PC-9 (cell line): ENCODE measurements around the gene PRR35.

Experiments
- EZH2 ChIP-seq: fragments of 200-600 bp; sonication (generic); IDR thresholded peaks from 2 replicates; pipeline ENCODE4 v1.8.0; 2017; ENCODE audit warnings: antibody characterized with exemption, low read depth
- TF ChIP-seq, protein P1 (sequence below): fragments of 200-600 bp; sonication (generic); conservative IDR thresholded peaks from 2 replicates; pipeline ENCODE4 v1.6.1; 2017; ENCODE audit warnings: mixed run types, antibody characterized with exemption, mild to moderate bottlenecking, moderate library complexity

DNA sequence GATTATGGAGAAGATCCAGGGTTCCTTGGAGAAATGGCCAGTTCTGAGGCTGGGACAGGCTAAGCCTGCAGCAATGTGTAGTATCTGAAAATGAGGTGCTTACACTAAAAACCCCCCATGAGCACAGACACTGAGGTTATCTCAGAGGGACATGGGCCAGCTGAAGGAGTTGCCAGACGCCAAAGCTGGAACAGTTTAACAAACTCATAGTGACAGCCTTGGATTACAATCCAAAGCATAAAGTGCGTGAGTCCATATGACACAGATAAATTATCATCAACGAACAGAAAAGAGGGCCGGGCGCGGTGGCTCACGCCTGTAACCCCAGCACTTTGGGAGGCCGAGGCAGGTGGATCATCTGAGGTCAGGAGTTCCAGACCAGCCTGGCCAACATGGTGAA lies 43.9 kb upstream of the PRR35 start:
- TF ChIP-seq, protein P1, sequence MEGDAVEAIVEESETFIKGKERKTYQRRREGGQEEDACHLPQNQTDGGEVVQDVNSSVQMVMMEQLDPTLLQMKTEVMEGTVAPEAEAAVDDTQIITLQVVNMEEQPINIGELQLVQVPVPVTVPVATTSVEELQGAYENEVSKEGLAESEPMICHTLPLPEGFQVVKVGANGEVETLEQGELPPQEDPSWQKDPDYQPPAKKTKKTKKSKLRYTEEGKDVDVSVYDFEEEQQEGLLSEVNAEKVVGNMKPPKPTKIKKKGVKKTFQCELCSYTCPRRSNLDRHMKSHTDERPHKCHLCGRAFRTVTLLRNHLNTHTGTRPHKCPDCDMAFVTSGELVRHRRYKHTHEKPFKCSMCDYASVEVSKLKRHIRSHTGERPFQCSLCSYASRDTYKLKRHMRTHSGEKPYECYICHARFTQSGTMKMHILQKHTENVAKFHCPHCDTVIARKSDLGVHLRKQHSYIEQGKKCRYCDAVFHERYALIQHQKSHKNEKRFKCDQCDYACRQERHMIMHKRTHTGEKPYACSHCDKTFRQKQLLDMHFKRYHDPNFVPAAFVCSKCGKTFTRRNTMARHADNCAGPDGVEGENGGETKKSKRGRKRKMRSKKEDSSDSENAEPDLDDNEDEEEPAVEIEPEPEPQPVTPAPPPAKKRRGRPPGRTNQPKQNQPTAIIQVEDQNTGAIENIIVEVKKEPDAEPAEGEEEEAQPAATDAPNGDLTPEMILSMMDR: no peak
- TF ChIP-seq EZH2: no peak
